HepG2 (cell line): ENCODE data around the gene SMYD5. TPM values are rescaled to one million over a fixed set of nuclear protein-coding genes. Genes with fewer than 3 reads are reported as not detected.

Experiments
- ATAC-seq: fragments of 200-7000 bp; cut with Tn5 transposase; 3 replicates; pipeline ENCODE4 v1.9.1; 2020; ENCODE audit warnings: mild to moderate bottlenecking, moderate library complexity
- BruUV-seq: library from RNA; stranded (reverse); fragments of 400-500 nt; replicated peaks from 2 replicates; lab custom pipeline; 2021; lab: Mats Ljungman, UMichigan
- CTCF ChIA-PET: fragments of 300-600 bp; formaldehyde crosslinking; extraction: SDS; loops from one replicate; lab custom pipeline; 2021; ENCODE audit warnings: low total read pairs, inconsistent platforms, low intra/inter-chr PET ratio; lab: Yijun Ruan, JAX
- POLR2A ChIA-PET: fragments of 350-600 bp; sonication (Branson Sonifier 250); formaldehyde crosslinking; loops from one replicate; lab custom pipeline; 2020; ENCODE audit warnings: antibody characterized with exemption, inconsistent platforms; lab: Yijun Ruan, JAX
- DNase-seq: peaks from one replicate; pipeline ENCODE4 v3.0.0-alpha.2; 2015; ENCODE audit warnings: low spot score
- FAIRE-seq: peaks from 3 replicates; lab custom pipeline; 2011; peaks lifted over from hg19 to GRCh38; lab: Jason Lieb, UNC
- H2AFZ ChIP-seq: one replicate; pipeline ENCODE4 v1.6.1; 2011; ENCODE audit warnings: low read length, inconsistent platforms
- H3K27ac ChIP-seq: fragments of 300-600 bp; 3 replicates; pipeline ENCODE4 v1.8.0; 2011; ENCODE audit warnings: mixed run types, mild to moderate bottlenecking, mixed read lengths, low read length, inconsistent platforms; ENCODE audit not compliant: insufficient read depth; ENCODE audit errors: extremely low read length
- H3K27me3 ChIP-seq, 2 experiments: fragments of 200-600 bp in 1 of 2; 2 replicates in 1 of 2; 3 replicates in 1 of 2; pipeline versions ENCODE4 v1.6.0 to v1.8.0; 2011; ENCODE audit warnings: low read length in 2 of 2, mild to moderate bottlenecking in 2 of 2, moderate library complexity in 2 of 2, inconsistent platforms in 1 of 2; ENCODE audit not compliant: insufficient read depth in 2 of 2, control insufficient read depth in 1 of 2
- H3K36me3 ChIP-seq, 2 experiments: fragments of 200-600 bp in 1 of 2; replicated peaks in 1 of 2; 2 replicates in 1 of 2; 3 replicates in 1 of 2; pipeline versions ENCODE4 v1.5.1 to v1.8.0; 2011; ENCODE audit warnings: low read length in 2 of 2, inconsistent platforms in 1 of 2; ENCODE audit not compliant: insufficient read depth in 2 of 2, control insufficient read depth in 1 of 2
- H3K4me1 ChIP-seq: 2 replicates; pipeline ENCODE4 v1.5.1; 2012; ENCODE audit warnings: low read length, inconsistent platforms; ENCODE audit not compliant: insufficient read depth
- H3K4me2 ChIP-seq: 2 replicates; pipeline ENCODE4 v1.6.0; 2011; ENCODE audit warnings: low read depth, low read length, inconsistent platforms
- H3K4me3 ChIP-seq, 3 experiments: fragments of 200-600 bp in 1 of 3; sonication (generic), shearing (Covaris generic) in 1 of 3; replicated peaks in 1 of 3; 2 replicates each; pipeline ENCODE4 v1.5.1; 2011 to 2016; ENCODE audit warnings: low read length in 3 of 3, inconsistent platforms in 2 of 3, low read depth in 2 of 3, mild to moderate bottlenecking in 2 of 3, control low read depth in 1 of 3, mixed read lengths in 1 of 3; ENCODE audit not compliant: insufficient read depth in 1 of 3
- H3K79me2 ChIP-seq: one replicate; pipeline ENCODE4 v1.6.1; 2011; ENCODE audit warnings: low read length, inconsistent platforms; ENCODE audit not compliant: insufficient read depth
- H3K9ac ChIP-seq: 2 replicates; pipeline ENCODE4 v1.6.0; 2011; ENCODE audit warnings: mild to moderate bottlenecking, low read depth, low read length, inconsistent platforms; ENCODE audit not compliant: insufficient read depth
- H3K9me3 ChIP-seq: 2 replicates; pipeline ENCODE4 v1.5.1; 2012; ENCODE audit warnings: mild to moderate bottlenecking, low read length
- H4K20me1 ChIP-seq: 2 replicates; pipeline ENCODE4 v1.6.0; 2011; ENCODE audit warnings: inconsistent platforms, mild to moderate bottlenecking, low read length, moderate library complexity; ENCODE audit not compliant: insufficient read depth
- ARID2 ChIP-seq: sonication (generic); formaldehyde crosslinking; IDR thresholded peaks from 2 replicates; pipeline ENCODE4 v1.8.1; 2022; ENCODE audit warnings: mild to moderate bottlenecking, missing genetic modification reagents, borderline replicate concordance
- BRF2 ChIP-seq: sonication (generic); formaldehyde crosslinking; IDR thresholded peaks from 2 replicates; pipeline ENCODE4 v1.8.1; 2022; ENCODE audit warnings: mild to moderate bottlenecking, missing genetic modification reagents
- TRAFD1 ChIP-seq: sonication (generic); formaldehyde crosslinking; IDR thresholded peaks from 2 replicates; pipeline ENCODE4 v1.5.1; 2020; ENCODE audit warnings: missing genetic modification reagents, mild to moderate bottlenecking, borderline replicate concordance
- ZNF180 ChIP-seq: sonication (generic); formaldehyde crosslinking; IDR thresholded peaks from 2 replicates; pipeline ENCODE4 v1.4.0; 2020; ENCODE audit warnings: low read depth, missing genetic modification reagents, borderline replicate concordance
- ZNF615 ChIP-seq: sonication (generic); formaldehyde crosslinking; IDR thresholded peaks from 2 replicates; pipeline ENCODE4 v1.5.0; 2020; ENCODE audit warnings: mild to moderate bottlenecking, missing genetic modification reagents, borderline replicate concordance
- ZNF710 ChIP-seq: sonication (generic); formaldehyde crosslinking; IDR thresholded peaks from 2 replicates; pipeline ENCODE4 v1.5.0; 2020; ENCODE audit warnings: mild to moderate bottlenecking, missing genetic modification reagents, borderline replicate concordance
- ZNF740 ChIP-seq: sonication (generic); formaldehyde crosslinking; IDR thresholded peaks from 2 replicates; pipeline ENCODE4 v1.4.0; 2020; ENCODE audit warnings: missing genetic modification reagents
- ZXDC ChIP-seq: sonication (generic); formaldehyde crosslinking; IDR thresholded peaks from 2 replicates; pipeline ENCODE4 v1.5.0; 2020; ENCODE audit warnings: mild to moderate bottlenecking, missing genetic modification reagents
- WGBS: methylation state at CpG from one replicate; pipeline ENCODE4 v1.1.6; 2017; ENCODE audit warnings: low lambda C conversion rate; 5-methylcytosine and 5-hydroxymethylcytosine counted together
- in situ Hi-C: cut with HindIII; loops from 2 replicates; pipeline ENCODE4 v1.10.0; 2017; ENCODE audit warnings: low pct_unique_long_range_greater_than_20kb; ENCODE audit not compliant: extremely low pct_ligation_motif_present
- intact Hi-C: fragments of 100-400 bp; cut with micrococcal nuclease; formaldehyde crosslinking; loops from one replicate; pipeline ENCODE4 v1.10.0; 2022; ENCODE audit not compliant: unreplicated experiment
- polyA plus RNA-seq, 8 experiments: library from polyadenylated mRNA; depleted of rRNA in 3 of 8; stranded (reverse) in 7 of 8; unstranded in 1 of 8; fragments of >200 nt; fragmentation: Illumina TruSeq in 4 of 8; extraction: Trizol in 4 of 8; gene quantifications; 2 replicates each; pipeline versions ENCODE4 v1.2.1 to v1.2.3, GENCODE V29; 2011 to 2016; ENCODE audit warnings: low read depth in 4 of 8, missing spikeins in 1 of 8, mixed read lengths in 1 of 8; ENCODE audit not compliant: insufficient read depth in 1 of 8
- total RNA-seq, 5 experiments: library from RNA; depleted of rRNA; stranded (reverse); fragments of >200 nt; fragmentation: Illumina TruSeq; extraction: Trizol; gene quantifications; 2 replicates each; pipeline ENCODE4 v1.2.3, GENCODE V29; 2016; ENCODE audit warnings: low read depth in 1 of 5

SMYD5 gene
- total and polyA plus RNA-seq, 2 of the 13 experiments (the other 11 are each of a cell fraction or from before 2014, with no cell fraction given), result 55.8 to 70.4 TPM

- TF ChIP-seq BRF2 (no peak), ZXDC (CRISPR knock-in tag) (no peak), TRAFD1 (CRISPR knock-in tag) (no peak), ZNF180 (CRISPR knock-in tag) (no peak), ZNF740 (CRISPR knock-in tag) (no peak), ZNF615 (CRISPR knock-in tag) (no peak), ZNF710 (CRISPR knock-in tag) (no peak), ARID2 (CRISPR knock-in tag) (no peak)
- no peak overlapping the region for H3K4me2 ChIP-seq
- DNase-seq, result no peak
- intact Hi-C loops (no loop called here), in situ Hi-C loops (no loop called here)
- H3K27me3 ChIP-seq, result 0 out of 5 replicates have a peak, but pooled peaks cover 0 to 4% of the 10 kb centered on the region in 2 experiments
- H4K20me1 ChIP-seq, result no peaks in the 10 kb centered on the region
- ChIA-PET CTCF (no interaction called here), POLR2A (interaction anchor here (1.1 to 1.3 kb wide), 2 partner anchors 10 to 25 kb away, joined by 7 to 8 read pairs; no protein-coding TSS in a partner anchor)
- no peak for ATAC-seq
- H3K9me3 ChIP-seq, result no peaks in the 10 kb centered on the region
- H3K79me2 ChIP-seq, result no peaks in the 10 kb centered on the region
- no peak for FAIRE-seq
- no peaks in the 10 kb centered on the region for H3K36me3 ChIP-seq
- H3K9ac ChIP-seq, result no peak overlapping the region
- no TSS peak for BruUV-seq
- 17% methylated on average over 2 of the region's 2 CpGs for WGBS
- H3K4me1 ChIP-seq, result peaks cover 49% of the 10 kb centered on the region
- H2AFZ ChIP-seq, result no peak overlapping the region
- H3K27ac ChIP-seq, result no peak overlapping the region
- no peak overlapping the region for H3K4me3 ChIP-seq
These were observed 26.5 kb upstream of the SMYD5 start for GRCh38 chr2:73187549-73187948.
